ENCODE data around the gene EPHA8.

EPHA8 gene

GRCh38 chr1:22592919-22593790, 29.9 kb downstream of the EPHA8 start:
- no peak for DNase-seq (ENCODE audit: low spot score)

DNA sequence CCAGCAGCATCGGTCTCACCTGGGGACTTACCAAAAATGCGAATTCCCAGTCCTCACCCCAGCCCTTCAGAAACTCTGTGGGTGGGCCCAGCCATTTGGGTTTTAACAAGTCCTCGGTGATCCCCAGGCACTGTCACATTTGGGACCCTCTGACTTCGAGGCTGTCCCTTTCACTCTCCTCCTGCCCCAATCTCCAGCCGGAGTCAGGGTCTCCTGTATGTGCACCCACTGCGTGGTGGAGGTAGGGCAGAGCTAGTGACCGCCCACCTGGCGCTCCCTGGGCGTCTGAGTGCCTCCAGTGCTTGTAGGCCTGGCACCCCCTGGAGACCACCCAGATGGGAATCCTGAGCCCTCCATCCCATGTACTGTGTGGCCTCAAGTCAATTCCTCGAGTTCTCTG, 31.1 kb downstream of the EPHA8 start:
- no peak for DNase-seq (ENCODE audit: low spot score)

- DNase-seq (ENCODE audit: low spot score): no peak
Observed at GRCh38 chr1:22595108-22595507, 31.8 kb downstream of the EPHA8 start.

DNA sequence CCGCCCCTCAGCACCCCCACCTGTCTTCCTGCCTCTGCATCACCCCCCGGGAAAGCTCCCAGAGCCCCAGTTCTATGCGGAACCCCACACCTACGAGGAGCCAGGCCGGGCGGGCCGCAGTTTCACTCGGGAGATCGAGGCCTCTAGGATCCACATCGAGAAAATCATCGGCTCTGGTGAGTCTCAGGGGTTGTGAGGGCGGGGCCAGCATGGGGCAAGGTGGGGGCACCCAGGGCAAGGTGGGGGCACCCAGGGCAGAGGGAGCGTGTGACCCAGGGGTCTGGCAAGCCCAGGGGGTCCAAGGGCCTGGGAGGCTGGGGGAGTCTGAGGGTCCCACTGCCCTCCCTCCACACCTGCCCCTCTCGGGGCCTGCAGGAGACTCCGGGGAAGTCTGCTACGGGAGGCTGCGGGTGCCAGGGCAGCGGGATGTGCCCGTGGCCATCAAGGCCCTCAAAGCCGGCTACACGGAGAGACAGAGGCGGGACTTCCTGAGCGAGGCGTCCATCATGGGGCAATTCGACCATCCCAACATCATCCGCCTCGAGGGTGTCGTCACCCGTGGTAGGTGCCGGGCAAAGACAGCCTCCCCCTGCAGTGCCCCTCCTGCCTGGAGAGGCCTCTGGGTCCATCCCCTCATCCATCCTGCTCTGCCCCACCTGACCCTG, 34.1 kb downstream of the EPHA8 start:
- DNase-seq (ENCODE audit: low spot score): no peak

GRCh38 chr1:22597996-22598395, 34.7 kb downstream of the EPHA8 start:
- DNase-seq (ENCODE audit: low spot score): no peak

DNA sequence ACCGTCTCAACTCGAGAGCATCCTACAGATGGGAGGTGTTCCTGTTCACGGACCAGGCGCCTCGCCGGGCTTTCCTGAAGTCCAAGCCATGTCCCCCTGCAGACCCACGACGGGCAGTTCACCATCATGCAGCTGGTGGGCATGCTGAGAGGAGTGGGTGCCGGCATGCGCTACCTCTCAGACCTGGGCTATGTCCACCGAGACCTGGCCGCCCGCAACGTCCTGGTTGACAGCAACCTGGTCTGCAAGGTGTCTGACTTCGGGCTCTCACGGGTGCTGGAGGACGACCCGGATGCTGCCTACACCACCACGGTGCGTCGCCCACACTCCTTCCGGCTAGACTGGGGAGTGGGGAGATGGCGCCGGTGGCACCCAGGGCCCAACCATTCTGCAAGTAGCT, 35.4 kb downstream of the EPHA8 start:
- DNase-seq (ENCODE audit: low spot score): no peak

DNA sequence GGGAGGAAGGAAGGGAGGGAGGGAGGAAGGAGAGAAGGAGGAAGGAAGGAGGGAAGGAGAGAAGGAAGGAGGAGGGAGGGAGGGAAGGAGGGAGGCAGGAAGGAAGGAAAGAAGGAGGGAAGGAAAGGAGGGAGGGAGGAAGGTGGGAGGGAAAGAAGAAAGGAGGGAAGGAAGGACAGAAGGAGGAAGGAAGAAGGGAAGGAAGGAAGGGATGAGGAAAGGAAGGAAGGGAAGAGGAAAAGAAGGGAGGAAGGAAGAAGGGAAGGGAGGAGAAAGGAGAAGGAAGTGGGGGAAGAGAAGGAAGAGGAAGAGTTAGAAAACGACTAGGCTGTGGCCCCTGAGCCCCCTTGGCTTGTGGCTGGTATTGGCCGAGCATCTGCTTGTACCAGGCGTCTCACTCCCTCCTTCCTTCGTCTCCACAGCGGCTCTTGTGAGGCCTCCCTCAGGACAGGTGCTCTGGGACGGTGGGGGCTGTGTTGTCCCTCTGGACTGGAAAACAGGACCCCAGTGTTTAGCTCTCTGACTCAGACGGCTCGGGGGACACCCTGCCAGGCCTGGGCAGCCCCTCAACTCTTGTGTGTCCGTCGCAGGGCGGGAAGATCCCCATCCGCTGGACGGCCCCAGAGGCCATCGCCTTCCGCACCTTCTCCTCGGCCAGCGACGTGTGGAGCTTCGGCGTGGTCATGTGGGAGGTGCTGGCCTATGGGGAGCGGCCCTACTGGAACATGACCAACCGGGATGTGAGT, 37.0 kb downstream of the EPHA8 start:
- no peak for DNase-seq (ENCODE audit: low spot score)

DNA sequence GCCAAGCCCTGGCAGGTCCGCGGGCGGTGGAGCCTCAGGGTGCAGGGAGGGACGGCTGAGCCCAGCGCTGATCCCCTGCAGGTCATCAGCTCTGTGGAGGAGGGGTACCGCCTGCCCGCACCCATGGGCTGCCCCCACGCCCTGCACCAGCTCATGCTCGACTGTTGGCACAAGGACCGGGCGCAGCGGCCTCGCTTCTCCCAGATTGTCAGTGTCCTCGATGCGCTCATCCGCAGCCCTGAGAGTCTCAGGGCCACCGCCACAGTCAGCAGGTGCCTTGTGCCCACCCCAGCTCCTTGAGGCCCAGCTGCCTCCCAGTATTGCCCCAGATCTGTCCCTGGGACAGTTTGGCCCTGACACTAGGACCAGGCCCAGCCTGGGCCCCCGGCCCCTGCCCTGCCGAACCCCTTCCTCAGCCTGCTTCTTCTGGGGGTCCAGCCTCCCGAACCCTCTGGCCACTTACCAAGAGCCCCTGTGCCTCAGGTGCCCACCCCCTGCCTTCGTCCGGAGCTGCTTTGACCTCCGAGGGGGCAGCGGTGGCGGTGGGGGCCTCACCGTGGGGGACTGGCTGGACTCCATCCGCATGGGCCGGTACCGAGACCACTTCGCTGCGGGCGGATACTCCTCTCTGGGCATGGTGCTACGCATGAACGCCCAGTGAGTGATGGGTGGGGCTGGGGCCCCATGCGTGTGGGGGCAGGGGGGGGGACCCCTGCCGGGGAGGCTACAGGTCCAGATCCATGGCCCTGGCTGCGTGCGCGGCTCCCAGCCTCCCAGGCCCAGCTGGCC, 37.7 kb downstream of the EPHA8 start:
- DNase-seq (ENCODE audit: low spot score): no peak

- no peak for DNase-seq (ENCODE audit: low spot score)
Observed at GRCh38 chr1:22601610-22602009, 38.3 kb downstream of the EPHA8 start.

DNA sequence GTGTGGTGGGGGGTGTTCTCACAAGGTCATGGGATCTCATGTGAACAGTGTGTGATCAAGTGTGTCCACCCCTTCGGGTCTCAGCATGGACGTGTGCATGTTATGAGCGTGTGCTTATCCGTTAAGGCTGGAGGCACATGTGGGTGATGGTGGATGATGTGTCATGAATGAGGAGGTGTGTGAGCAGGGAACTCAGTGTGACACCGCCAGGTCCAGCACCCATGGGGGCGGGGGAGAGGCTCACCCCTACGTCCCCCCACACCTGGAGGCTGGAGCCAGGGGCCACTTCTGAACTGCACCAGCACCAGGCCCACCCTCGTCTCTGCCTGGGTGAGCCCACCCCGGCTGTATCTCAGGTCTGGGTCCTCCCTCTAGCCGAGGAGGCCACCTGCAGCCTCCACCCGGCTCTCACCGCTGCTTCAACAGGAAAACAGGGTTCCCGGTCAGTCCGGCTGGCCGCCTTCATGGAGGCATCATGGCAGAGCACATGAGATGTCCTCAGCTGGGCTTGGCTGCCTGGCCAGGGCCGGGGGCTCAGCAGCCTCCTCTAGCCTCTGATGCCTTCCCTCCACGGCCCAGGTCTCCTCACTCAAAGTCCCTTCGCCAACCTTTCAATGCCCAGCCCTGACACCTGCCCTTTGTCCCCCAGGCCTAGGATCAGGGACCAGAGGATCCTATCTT, 38.9 kb downstream of the EPHA8 start:
- no peak for DNase-seq (ENCODE audit: low spot score)

- no peak for DNase-seq (ENCODE audit: low spot score)
Observed at GRCh38 chr1:22606161-22606560, 42.9 kb downstream of the EPHA8 start.

DNA sequence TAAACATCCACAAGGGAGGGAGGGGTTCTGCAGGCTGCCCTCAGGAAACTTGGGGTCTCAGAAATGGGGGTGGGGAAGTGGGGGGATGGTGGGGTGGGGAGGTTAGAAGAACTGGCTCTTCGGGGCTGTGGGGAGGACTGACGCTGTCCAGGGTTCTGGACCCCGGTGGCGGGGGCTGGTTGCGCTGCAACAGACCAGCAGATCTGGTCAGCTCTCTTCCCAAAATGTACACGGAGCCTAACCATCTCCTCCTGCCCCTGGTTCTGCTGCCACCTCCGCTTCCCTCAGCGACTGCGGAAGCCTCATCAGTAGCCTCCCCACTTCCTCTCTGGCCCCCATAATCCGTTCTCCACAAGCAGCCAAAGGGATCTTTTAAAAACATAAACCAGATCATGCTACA, 43.9 kb downstream of the EPHA8 start:
- no peak for DNase-seq (ENCODE audit: low spot score)

- no peak for DNase-seq (ENCODE audit: low spot score)
Observed at GRCh38 chr1:22608361-22608760, 45.1 kb downstream of the EPHA8 start.

GRCh38 chr1:22609291-22609690, 46.0 kb downstream of the EPHA8 start:
- no peak for DNase-seq (ENCODE audit: low spot score)

- no peak for DNase-seq (ENCODE audit: low spot score)
Observed at GRCh38 chr1:22611530-22611947, 48.2 kb downstream of the EPHA8 start.

DNA sequence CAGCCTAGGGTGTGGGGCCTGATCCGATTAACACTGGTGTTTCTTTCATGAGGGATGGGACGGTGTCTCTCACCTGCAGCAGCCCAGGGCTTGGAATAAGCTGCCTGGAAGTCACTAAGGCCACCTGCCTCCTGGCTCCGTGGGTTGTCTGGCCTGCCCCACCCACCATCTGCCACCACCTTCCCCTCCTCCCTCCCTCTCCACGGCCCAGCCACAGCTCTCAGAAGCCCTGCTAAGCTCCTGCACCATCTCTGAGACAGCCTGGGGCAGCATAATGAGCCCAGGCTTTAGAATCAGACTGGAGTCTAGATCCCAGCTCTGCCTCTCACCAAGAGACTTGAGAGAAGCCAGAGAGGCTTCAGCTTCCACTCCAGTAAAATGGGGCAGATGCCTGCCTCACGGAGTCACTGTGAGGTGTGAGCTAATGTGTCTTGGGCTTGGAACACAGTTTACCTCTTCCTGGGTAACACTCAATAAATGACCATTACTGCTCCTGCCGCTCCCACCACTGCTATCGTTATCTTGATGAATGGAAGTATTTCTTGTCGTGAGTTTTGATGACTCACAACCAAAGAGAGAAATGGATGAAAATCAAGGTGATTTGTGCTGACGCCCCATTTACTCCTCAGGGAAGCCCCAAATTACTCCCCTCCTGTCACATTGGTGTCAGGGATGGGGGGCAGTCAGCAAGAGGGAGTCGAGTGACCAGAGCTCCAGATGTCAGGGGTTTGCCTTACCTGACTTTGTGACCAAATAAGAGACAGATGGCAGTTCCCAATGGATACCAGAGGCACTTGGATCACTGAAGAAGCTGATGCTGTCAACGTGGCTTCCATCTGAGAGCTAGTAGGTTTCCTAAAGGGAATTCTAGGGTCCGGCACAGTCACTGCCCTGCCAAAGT, 49.6 kb downstream of the EPHA8 start:
- no peak for DNase-seq (ENCODE audit: low spot score)

DNA sequence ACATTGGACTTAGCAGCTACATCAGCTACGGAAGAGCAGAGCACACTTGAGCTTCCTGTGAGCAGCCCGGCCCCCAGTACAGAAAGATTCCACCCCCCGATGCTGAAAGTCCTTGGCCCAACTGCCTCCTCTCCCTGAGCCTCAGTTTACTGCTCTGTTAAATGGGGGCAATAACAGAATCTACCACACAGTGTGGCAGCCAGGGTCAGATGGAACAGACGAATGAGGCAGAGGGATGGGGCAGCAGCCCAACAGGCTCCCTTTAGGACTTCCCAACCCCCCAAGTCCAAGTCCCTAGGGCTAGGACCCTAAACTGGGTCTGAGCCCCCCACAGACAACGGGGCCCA, 50.3 kb downstream of the EPHA8 start:
- DNase-seq (ENCODE audit: low spot score): no peak

- no peak for DNase-seq (ENCODE audit: low spot score)
Observed at GRCh38 chr1:22613951-22614350, 50.7 kb downstream of the EPHA8 start.

- DNase-seq (ENCODE audit: low spot score): no peak
Observed at GRCh38 chr1:22615886-22616285, 52.6 kb downstream of the EPHA8 start.

DNA sequence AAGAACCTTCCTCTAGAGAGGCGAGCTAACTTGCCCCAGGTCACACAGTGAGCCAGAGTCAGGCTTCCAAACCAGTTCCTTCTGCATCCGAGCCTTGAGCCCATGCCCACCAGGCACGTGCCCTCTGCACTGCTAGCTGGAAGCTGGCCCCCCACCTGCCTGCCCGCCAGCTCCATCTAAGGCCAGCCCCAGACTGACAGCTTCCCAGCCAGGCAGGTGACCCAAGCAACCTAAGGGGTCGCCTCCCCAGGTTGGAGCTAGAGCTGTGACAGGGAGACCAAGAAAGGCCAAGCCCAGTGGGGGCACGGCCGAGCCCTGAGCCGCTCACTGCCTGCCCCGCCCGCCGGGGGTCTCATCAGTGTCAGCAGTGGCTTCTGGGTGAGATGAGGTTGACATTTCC, 53.3 kb downstream of the EPHA8 start:
- DNase-seq (ENCODE audit: low spot score): no peak

GRCh38 chr1:22618056-22618455, 54.8 kb downstream of the EPHA8 start:
- no peak for DNase-seq (ENCODE audit: low spot score)

Measured in hematopoietic multipotent progenitor cell treated with erythropoietin and hydrocortisone succinate and interleukin-3 and kit ligand, for 17 days (in vitro differentiated cells).